ENCODE data around the gene ZNF579.
A peak's percentile ranks its signal among the peaks of the same experiment; 100 is the strongest.

Gene ZNF579

GRCh38 chr19:55611983-55612645 lies 31.5 kb upstream of the ZNF579 start:
- DNase-seq (ENCODE audit: low read depth), result no peak

GRCh38 chr19:55611300-55611982 lies 30.8 kb upstream of the ZNF579 start:
- no peak for DNase-seq (ENCODE audit: low read depth)

- no peak for DNase-seq (ENCODE audit: low read depth)
Measured at GRCh38 chr19:55609326-55609725, 28.7 kb upstream of the ZNF579 start.

GRCh38 chr19:55606817-55607216 lies 26.2 kb upstream of the ZNF579 start:
- DNase-seq (ENCODE audit: low read depth), result no peak

- no peak for DNase-seq (ENCODE audit: low read depth)
Measured at GRCh38 chr19:55606471-55606787, 25.8 kb upstream of the ZNF579 start.

GRCh38 chr19:55605637-55606470 lies 25.2 kb upstream of the ZNF579 start, which contains the start of gene ZNF865:
TSS of gene ZNF865 (plus strand) at chr19:55605647. CDS start at chr19:55613619, 7,972 bp downstream.
- peak; percentile 88 for DNase-seq (ENCODE audit: low read depth)

- DNase-seq (ENCODE audit: low read depth), result peak; percentile 98
Measured at GRCh38 chr19:55605207-55605636, 24.6 kb upstream of the ZNF579 start.

GRCh38 chr19:55603581-55604292 lies 23.1 kb upstream of the ZNF579 start:
- DNase-seq (ENCODE audit: low read depth), result no peak

GRCh38 chr19:55603115-55603514 lies 22.5 kb upstream of the ZNF579 start:
- no peak for DNase-seq (ENCODE audit: low read depth)

GRCh38 chr19:55602104-55603001 lies 21.7 kb upstream of the ZNF579 start:
- DNase-seq (ENCODE audit: low read depth), result no peak

GRCh38 chr19:55601084-55601483 lies 20.4 kb upstream of the ZNF579 start:
- DNase-seq (ENCODE audit: low read depth), result no peak

- DNase-seq (ENCODE audit: low read depth), result no peak
Measured at GRCh38 chr19:55600662-55601028, 20.0 kb upstream of the ZNF579 start.

- peak; percentile 91 for DNase-seq (ENCODE audit: low read depth)
Measured at GRCh38 chr19:55599842-55600661, 19.4 kb upstream of the ZNF579 start, which contains the start of gene ZNF524. TSS of gene ZNF524 (plus strand) at chr19:55600288. CDS start at chr19:55602113, 1,825 bp downstream.

- DNase-seq (ENCODE audit: low read depth), result peak; percentile 99
Measured at GRCh38 chr19:55599468-55599841, 18.8 kb upstream of the ZNF579 start, which contains the start of gene FIZ1. TSS of gene FIZ1 (minus strand) at chr19:55599517. CDS start at chr19:55597865, 1,652 bp downstream.

- DNase-seq (ENCODE audit: low read depth), result peak; percentile 97
Measured at GRCh38 chr19:55598719-55599467, 18.2 kb upstream of the ZNF579 start.

GRCh38 chr19:55598034-55598433 lies 17.4 kb upstream of the ZNF579 start:
- DNase-seq (ENCODE audit: low read depth), result no peak

GRCh38 chr19:55597501-55597921 lies 16.9 kb upstream of the ZNF579 start:
- DNase-seq (ENCODE audit: low read depth), result no peak

- DNase-seq (ENCODE audit: low read depth), result no peak
Measured at GRCh38 chr19:55596304-55596703, 15.7 kb upstream of the ZNF579 start.

GRCh38 chr19:55594996-55595545 lies 14.4 kb upstream of the ZNF579 start:
- no peak for DNase-seq (ENCODE audit: low read depth)

Data from EH (cell line).